Left colon (tissue), 2 donors: Measurements from ENCODE around the gene RABL6. TPM values are rescaled to one million over a fixed set of nuclear protein-coding genes. Genes with fewer than 3 reads are reported as not detected.
"Not testable (repeated sequence)": the region's sequence is repeated elsewhere in the genome, so short reads cannot be mapped to it uniquely, and the experiment has no call there.

Source experiments
- ATAC-seq: fragments of 200-7000 bp; cut with Tn5 transposase; one replicate; pipeline ENCODE4 v1.9.1; 2020; ENCODE audit warnings: mild to moderate bottlenecking, moderate library complexity
- DNase-seq, 2 donors: peaks; one replicate each; pipeline ENCODE4 v3.0.0-alpha.2; 2020
- intact Hi-C, 2 donors: fragments of 100-400 bp; cut with DNase I in 1 of 2; cut with micrococcal nuclease in 1 of 2; formaldehyde crosslinking; loops; one replicate each; pipeline versions ENCODE4 v1.11.2 to v1.14.0; 2022; cut with DNase I, micrococcal nuclease
- long read RNA-seq: library from polyadenylated mRNA; unstranded; transcript quantifications from one replicate; pipeline ENCODE4 v2.0.0, GENCODE V29; 2021
- total RNA-seq, 2 donors: library from RNA; stranded (reverse); fragmentation: NEBNext Ultra II Directional; extraction: Animal tissue kit (Norgen Biotek cat#: 25700); gene quantifications; one replicate each; pipeline ENCODE4 v1.2.1, GENCODE V29; 2021
- donor health status: DM: no; HTN: no; CAD: no.
- donor health status: DM: yes; HTN: yes; CAD: no.

RABL6 gene, protein sequence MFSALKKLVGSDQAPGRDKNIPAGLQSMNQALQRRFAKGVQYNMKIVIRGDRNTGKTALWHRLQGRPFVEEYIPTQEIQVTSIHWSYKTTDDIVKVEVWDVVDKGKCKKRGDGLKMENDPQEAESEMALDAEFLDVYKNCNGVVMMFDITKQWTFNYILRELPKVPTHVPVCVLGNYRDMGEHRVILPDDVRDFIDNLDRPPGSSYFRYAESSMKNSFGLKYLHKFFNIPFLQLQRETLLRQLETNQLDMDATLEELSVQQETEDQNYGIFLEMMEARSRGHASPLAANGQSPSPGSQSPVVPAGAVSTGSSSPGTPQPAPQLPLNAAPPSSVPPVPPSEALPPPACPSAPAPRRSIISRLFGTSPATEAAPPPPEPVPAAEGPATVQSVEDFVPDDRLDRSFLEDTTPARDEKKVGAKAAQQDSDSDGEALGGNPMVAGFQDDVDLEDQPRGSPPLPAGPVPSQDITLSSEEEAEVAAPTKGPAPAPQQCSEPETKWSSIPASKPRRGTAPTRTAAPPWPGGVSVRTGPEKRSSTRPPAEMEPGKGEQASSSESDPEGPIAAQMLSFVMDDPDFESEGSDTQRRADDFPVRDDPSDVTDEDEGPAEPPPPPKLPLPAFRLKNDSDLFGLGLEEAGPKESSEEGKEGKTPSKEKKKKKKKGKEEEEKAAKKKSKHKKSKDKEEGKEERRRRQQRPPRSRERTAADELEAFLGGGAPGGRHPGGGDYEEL
- 100 to 1,000 TPM; 120 to 132 TPM for total RNA-seq
- long read RNA-seq, transcript RABL6-204 (8 exons, 1,580 nt): major isoform, 6 of 50 reads
- long read RNA-seq, partial matches to known transcripts: 34 of 50 reads
- long read RNA-seq, other reads (novel, unspliced or antisense): 8 of 50 reads

DNA sequence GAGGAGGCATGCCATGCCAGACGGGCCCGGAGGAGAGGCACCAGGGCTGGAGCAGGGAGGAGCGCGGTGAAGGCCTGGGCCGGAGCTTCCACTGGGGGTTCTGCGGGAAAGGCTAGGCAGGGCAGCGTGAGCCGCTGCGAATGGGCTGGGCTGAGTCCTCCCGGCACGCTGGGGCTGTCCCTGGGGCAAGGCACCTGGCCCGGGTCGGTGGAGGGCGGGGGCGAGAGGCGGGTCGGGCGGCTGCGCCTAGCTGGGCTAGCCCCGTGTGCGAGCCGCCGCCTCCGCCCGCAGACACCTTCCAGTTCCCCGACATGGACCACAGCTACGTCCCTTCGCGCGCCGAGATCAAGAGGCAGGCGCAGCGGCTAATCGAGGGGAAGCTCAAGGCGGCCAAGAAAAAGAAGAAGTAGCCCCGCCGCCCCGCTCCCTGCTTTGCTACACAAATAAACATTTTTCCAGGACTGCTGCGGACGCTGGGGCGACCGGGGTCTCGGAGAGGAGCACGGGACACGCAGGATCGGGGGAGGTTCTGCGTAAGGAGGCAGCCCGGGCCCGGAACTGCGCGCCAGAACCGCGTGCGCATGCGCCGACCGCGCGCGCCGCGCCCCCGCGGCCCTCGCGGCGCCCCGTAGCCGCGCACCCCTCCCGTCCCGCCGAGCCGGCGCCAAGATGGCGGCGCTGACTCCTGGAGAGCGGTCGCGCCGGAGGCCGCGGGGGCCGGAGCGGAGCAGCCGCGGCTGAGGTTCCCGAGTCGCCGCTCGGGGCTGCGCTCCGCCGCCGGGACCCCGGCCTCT lies at the start of gene RABL6:
TSS of gene RABL6 (plus strand) at position 668 of the 794 bp plus-strand sequence. CDS start 249 bp downstream, outside the sequence.
- intact Hi-C loops: no loop called here
- ATAC-seq (peak; percentile 77), DNase-seq (peak; percentile 71 to 80)

DNA sequence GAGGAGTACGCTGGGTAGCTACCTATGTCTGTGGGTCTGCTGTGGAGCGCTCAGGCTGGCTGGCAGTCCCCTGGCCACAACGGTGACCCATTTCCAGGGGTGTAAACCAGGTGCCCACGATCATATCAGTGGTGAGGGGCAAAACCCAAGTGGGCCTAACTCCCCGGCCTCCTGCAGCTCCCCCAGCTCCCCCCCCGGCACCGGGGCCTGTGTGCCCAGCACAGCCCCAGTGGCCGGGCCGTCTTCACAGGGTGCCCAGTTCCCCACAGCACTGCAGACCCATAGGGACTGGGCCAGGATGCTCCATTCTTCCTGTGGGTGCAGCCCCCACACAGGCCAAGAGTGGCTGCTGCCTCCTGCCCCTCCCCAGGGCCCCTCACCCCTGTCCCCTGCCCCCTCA lies 48.7 kb upstream of the RABL6 start:
- intact Hi-C loops: no loop called here
- no peak for ATAC-seq
- no peak for DNase-seq

DNA sequence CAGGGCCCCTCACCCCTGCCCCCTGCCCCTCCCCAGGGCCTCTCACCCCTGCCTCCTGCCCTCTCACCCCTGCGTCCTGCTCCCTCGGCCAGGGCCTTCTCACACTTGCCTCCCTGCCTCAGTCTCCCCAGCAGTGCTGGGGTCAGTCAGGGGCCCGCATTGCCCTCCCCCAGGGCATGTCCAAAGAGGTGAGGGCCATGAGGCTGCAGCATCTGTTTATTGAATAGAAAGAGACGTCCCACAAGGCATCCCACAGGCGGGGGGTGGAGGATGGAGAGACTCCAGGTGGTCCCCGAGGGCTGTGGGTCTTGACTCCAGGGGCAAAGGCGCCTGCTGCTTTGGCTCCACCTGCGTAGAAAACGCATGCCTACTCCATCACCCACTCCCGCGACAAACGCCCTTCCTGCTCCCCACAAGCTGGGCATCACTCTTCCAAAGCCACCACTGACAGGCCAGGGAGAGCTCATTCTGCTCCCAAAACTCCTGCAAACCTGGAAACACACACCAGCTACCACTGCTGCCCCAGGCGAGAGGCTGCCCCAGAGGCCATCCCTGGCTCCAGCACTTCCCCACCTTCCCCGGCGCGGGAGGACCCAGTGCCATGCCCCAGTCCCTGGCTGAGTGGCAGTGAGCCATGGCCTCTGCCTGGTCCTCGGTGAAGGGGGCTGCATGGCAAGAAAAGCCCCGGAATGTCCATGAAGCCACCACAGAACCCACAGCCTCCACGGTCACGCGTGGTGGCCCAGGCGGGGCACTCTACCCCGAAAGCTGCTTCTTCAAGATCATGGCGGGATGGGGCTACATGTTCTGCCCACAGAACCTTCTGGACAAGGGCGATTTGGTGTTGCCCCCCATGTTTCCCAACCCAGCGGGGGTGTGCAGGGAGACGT lies 48.1 kb upstream of the RABL6 start:
- DNase-seq (no peak), ATAC-seq (no peak)

DNA sequence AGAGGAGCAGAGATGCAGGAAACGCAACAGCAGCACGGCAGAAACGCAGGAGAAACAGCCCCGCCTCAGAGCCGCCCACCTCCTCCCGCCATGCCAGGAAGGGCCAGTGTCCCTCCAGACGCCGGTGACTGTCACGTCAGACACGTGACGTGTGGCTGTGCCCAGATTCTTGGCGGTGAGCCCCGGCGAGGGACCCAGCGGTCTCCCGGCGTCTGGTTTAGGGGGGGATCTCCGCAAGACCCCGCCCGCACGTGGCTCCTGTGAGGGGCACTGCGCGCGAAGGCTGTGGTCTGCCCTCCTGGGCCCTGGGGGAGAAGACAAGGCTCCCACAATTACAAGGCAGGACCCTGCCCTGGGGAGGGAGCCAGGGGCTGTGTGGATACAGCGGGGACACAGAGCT lies 47.3 kb upstream of the RABL6 start:
- intact Hi-C loops: no loop called here
- ATAC-seq (no peak), DNase-seq (no peak)

More for the DNA sequence above, 48.1 kb upstream of the RABL6 start:
- intact Hi-C loops: no loop called here

DNA sequence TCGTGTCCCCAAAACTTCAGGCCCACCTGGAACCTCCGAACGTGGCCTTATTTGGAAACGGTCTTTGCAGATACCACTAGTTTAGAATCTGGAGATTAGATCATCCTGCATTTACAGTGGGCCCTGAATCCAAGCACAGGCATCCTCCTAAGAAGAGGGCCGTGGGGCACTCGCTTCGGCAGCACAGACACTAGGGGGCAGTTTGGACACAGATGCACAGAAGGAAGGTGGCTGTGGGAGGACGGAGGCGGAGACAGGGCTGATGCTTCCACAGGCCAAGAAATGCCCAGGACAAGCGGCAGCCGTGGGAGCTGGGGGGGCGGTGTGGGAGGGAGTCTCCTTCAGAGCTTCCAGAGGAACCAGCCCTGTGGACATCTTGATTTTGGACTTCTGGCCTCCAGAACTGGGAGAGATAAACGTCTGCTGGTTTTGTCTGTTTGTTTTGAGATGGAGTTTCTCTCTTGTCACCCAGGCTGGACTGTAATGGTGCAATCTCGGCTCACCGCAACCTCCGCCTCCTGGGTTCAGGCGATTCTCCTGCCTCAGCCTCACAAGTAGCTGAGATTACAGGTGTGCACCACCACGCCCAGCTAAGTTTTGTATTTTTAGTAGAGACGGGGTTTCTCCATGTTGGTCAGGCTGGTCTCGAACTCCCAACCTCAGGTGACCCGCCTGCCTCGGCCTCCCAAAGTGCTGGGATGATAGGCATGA lies 46.8 kb upstream of the RABL6 start:
- ATAC-seq (peak; percentile 44), DNase-seq (peak in 1 of 2 donors; percentile 71)
- intact Hi-C loops: not testable (repeated sequence)

DNA sequence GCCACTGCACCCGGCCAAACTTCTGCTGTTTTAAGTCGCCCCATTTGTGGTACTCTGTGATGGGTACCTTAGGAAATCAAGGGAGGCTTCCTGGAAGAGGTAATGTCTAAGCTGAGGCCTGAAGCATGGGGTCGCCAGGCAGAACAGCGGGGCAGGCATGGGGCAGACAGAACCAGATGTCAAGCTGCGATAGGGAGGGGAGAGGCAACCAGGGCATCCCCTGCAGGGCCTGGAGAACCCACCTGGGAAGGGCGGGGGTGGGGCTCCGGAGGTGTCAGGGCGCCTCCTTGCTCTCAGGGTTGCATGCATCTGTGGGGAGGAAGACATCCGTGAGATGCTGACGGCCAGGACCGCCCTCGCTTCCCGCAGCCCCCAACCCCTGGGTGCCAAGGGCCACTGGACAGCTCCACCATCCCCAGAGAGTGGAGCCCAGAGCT lies 46.2 kb upstream of the RABL6 start:
- no peak for DNase-seq
- no peak for ATAC-seq
- intact Hi-C loops: no loop called here

DNA sequence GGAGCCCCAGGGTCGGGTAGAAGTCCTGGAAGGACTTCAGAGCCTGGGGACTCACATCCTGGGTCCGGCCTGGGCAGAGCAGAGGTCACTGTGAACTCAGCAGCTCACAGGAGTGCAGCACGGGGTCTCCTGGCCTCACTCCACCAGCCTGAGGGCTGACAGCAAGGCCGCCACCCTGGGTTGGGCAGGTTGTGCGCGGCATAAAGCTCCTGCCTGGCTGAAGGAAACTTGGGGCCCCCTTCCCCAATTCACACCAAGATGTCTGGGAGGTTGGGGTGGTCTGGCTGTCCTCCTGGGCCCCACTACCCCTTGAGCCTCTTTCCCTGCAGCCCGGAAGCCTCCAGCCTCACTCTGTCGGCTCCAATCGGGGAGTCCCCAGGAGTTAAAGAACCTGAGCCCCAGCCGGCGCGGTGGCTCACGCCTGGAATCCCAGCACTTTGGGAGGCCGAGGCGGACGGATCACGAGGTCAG lies 45.5 kb upstream of the RABL6 start:
- intact Hi-C loops: no loop called here
- DNase-seq: no peak
- ATAC-seq: no peak

DNA sequence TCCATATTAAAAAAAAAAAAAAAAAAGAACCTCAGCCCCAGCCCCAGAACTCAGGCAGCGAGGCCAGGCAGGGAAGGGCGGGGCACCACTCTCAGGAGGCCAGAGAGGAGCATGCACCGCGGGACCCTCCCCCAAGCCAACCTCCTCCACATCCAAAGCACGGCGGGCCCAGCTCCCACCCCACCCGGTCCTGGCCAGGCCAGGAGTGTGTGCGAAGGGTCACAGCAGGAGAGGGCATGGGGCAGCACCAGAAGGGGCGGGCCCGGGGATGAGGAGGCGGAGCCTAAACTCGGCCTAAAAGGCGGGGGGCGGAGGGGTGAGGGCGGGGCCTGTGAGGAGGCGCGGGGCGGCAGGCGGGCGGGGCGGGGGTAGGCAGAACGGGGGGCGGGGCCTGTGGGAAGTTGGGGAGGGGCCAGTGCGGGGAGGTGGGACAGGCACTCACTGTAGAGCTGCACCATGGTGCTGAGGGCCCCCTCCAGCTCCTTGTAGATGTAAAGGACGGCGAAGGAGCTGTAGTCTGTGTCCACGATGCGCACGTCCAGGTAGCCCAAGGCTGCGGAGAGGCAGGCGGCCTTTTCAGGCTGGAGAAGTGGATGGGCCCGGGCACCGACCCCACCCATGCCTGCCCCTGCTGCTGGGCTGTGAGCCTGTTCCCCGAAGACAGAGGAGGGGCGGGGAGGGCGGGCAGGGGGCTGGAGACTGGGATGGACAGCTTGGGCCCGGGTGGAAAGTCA lies 44.7 kb upstream of the RABL6 start:
- peak; percentile 59 to 63 for DNase-seq
- peak; percentile 39 for ATAC-seq
- intact Hi-C loops: no loop called here

DNA sequence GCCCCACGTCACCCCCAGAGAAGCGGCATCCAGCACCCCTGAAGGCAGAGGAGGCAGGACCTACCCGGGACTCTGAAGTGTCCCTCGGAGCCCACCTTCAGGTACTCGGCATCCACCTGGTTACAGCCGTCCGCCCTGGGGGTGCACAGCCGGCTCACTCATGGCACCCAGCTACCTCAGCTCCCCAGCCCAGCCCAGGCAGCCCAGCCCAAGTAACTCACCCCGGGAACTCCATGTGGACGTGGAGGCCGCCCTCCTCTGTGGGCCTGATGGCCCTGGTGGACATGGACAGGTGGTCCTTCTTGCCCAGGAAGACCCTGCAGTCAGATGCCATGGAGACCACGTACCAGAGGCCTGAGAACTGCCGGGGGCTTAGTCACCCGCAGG lies 44.1 kb upstream of the RABL6 start:
- intact Hi-C loops: no loop called here
- no peak for DNase-seq

DNA sequence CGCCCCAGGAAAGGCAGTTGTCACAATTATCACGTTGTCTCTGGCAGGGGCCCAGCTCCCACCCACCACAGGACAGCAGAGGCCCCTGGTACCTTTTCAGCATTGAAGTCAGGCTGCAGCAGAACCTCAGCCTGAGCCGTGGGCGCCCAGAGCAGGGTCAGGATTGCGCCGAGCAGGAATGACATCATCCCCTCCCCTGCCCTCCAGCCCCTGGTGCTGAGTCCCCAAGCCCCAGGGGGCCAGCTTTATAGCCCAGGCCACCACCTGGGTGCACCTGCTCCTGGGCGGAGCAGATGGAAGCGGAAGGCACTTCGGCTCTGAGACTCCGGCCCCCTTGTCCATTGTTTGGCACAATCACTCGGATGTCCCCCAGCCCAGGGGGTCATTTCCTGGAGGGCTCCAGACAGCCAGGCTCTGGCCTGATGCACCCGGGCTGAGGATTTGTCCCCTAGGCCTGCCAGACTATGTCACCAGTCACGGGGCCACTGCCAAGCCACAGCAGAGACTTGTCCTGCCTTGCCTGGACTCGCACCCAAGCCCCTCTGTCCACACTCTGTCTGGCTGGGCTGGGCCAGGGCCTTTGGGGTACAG lies 43.4 kb upstream of the RABL6 start, which contains the start of gene LCN15:
TSS of gene LCN15 (minus strand) at position 218 of the 591 bp plus-strand sequence. CDS start at position 188, 30 bp downstream.
- ATAC-seq: peak; percentile 9
- DNase-seq: no peak
- intact Hi-C loops: no loop called here

More for the DNA sequence above, 44.1 kb upstream of the RABL6 start:
- ATAC-seq: no peak

DNA sequence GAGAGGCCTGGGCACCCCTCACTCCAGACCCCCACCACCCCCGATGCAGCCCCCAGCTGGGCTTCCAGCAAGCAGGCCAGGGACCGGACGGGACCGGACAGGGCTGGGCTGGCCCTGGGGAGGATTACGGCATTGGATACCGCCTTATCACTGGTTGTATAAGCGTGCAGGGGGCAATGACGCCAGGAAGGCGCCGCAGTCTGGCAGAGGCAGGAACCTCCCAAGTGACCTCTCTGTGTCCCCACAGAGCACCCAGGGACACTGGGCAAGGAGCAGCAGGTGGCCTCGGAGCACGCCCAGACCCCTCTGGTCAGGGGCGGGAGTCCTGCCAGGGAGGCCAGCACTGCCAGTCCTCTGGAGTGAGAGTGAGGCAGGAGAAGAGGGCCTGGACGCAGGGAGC lies 42.7 kb upstream of the RABL6 start:
- DNase-seq (peak; percentile 41 to 67), ATAC-seq (peak; percentile 62)
- intact Hi-C loops: no loop called here

DNA sequence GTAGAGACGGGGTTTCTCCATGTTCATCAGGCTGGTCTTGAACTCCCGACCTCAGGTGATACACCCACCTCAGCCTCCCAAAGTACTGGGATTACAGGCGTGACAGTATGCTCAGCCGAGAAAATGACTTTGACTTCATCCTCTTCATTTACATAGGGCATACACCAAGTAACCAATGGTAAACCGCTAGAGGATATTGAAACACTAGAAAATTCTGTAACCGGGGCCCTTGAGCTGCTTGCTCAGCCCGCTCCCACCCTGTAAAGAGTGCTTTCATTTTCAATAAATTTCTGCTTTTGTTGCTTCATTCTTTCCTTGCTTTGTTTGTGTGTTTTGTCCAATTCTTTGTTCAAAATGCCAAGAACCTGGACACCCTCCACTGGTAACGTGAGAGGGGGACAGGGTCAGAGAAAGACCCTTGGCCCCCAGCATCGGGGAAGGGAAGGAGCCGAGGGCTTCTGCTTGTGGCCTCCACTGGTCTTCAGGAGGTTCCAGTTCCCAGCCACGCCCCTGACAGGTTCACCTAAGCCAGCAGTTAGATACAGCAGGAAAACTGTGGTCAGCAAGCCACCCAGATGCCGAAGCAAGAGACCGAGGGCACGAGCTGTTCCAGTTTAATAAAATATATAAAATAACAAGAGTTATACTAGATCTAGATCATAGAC lies 41.9 kb upstream of the RABL6 start:
- intact Hi-C loops: not testable (repeated sequence)
- peak in 1 of 2 donors; percentile 46 for DNase-seq
- peak; percentile 17 for ATAC-seq

DNA sequence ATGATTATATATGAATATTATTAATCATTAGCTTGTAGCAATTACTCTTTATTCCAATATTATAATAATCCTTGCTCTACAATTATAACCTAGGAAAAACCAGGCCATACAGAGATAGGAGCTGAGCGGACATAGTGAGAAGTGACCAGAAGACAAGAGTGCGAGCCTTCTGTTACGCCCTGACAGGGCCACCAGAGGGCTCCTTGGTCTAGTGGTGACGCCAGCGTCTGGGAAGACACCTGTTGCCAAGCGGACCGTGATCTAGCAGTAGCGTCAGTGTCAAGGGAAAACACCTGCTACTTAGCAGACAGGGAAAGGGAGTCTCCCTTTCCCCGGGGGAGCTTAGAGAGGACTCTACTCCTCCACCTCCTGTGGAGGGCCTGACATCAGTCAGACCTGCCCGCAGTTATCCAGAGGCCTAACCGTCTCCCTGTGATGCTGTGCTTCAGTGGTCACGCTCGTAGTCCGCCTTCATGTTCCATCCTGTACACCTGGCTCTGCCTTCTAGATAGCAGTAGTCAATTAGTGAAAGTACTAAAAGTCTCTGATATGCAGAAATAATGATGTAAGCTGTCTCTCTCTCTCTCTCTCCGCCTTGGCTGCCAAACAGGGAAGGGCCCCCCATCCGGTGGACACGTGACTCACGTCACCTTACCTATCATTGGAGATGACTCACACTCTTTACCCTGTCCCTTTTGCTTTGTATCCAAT lies 41.2 kb upstream of the RABL6 start:
- intact Hi-C loops: not testable (repeated sequence)
- ATAC-seq: peak; percentile 26
- peak; percentile 71 to 75 for DNase-seq

DNA sequence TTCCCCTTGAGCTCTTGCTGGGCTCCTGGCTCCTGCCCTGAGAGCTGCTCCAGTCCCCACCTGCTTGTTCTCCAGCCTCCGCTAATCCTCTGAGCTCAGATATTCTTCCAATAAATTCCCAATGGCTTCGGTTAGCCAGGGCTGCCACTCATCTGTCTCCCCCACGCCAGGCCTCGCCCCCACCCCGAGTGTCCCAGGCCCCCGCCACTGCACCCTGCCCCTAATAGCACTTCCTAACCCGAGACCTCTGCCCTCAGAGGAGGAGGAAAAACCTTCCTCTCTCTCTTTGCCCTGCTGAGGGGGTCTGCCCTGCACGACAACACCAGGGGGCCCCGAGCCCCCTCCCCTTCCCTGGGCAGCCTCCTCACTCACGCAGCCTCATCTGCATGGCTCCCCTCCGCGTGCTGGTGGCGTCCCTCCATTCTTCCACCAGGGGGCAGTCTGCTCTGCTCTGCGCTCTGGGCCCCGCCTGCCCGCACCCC lies 38.0 kb upstream of the RABL6 start:
- intact Hi-C loops: no loop called here

DNA sequence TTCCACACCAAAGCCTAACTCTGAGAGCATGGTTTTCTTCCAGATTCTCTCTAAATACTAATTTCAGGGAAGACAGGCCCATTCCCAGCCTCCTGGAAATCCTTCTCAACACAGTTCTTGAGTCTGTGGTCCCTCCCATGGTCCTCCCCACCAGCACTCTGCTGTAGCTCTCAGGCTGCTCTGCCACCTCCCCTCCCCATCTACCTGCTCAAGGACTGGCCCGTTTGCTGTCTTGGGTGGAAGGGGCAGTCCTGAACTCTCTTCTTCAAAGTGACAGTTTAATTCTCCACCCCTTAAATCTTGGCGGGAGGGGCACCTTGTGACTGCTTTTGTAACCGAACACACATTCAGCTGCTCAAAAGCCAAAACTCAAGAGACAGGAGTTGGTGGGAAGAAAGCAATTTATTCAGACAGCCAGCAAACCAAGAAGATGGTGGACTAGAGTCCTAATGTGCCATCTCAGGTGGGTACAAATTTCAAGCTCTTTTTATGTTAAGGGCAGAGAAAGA lies 35.8 kb upstream of the RABL6 start:
- intact Hi-C loops: no loop called here
- DNase-seq (no peak), ATAC-seq (no peak)

More for the DNA sequence above, 38.0 kb upstream of the RABL6 start:
- DNase-seq (peak in 1 of 2 donors; percentile 70), ATAC-seq (peak; percentile 68)
